ENCODE data around the gene LCN6. TPM values are rescaled to one million over a fixed set of nuclear protein-coding genes. Genes with fewer than 3 reads are reported as not detected.

LCN6 gene
- total and polyA plus RNA-seq, 2 experiments from 2014 or later, result not detected

DNA sequence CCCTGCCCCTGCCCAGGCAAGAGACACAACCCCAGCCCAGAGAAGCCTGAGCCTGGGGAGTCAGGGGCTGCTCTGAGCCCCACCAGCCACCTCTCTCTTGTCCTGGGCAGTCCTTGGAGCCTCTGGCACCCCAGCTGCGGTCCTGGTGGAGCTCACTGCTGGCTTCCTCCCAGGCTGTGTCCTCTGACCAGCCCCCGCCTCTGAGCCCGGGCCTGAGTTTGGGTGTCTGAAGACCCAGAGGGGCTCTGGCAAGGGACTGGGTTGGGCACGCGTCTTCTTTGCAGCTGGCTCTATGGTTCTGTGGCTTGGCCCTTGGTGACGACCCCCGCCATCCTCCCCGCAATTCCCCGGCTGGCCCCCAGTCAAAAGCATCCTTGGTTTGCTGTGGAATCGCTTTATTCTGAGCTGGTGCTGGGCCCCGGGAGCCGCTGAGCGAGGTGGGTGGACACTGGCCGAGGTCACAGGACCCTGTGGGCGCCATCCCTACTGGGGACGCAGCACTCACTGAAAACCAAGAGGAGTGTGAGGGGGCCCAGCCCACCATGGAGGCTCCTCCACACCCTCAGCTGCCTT lies 4.6 kb downstream of the LCN6 start:
- H3K4me3 ChIP-seq, result no peak overlapping the region
- H4K20me1 ChIP-seq (ENCODE audit: insufficient read depth, poor library complexity, severe bottlenecking), result no peaks in the 10 kb centered on the region
- H2AFZ ChIP-seq, result no peak overlapping the region
- 89% methylated on average over 16 of the region's 16 CpGs for WGBS (ENCODE audit: low lambda C conversion rate, missing lambda C conversion rate)
- no peaks in the 10 kb centered on the region for H3K9me2 ChIP-seq (replicated peaks; ENCODE audit: insufficient read depth)
- no peaks in the 10 kb centered on the region for H3K27me3 ChIP-seq
- TF ChIP-seq, protein P1, sequence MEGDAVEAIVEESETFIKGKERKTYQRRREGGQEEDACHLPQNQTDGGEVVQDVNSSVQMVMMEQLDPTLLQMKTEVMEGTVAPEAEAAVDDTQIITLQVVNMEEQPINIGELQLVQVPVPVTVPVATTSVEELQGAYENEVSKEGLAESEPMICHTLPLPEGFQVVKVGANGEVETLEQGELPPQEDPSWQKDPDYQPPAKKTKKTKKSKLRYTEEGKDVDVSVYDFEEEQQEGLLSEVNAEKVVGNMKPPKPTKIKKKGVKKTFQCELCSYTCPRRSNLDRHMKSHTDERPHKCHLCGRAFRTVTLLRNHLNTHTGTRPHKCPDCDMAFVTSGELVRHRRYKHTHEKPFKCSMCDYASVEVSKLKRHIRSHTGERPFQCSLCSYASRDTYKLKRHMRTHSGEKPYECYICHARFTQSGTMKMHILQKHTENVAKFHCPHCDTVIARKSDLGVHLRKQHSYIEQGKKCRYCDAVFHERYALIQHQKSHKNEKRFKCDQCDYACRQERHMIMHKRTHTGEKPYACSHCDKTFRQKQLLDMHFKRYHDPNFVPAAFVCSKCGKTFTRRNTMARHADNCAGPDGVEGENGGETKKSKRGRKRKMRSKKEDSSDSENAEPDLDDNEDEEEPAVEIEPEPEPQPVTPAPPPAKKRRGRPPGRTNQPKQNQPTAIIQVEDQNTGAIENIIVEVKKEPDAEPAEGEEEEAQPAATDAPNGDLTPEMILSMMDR (IDR thresholded peaks at IDR 0.05; ENCODE audit: poor library complexity), result no peak
- TF ChIP-seq EZH2phosphoT487 (IDR thresholded peaks at IDR 0.05; ENCODE audit: low read depth, severe bottlenecking, unreplicated experiment) (no peak), EZH2 (IDR thresholded peaks at IDR 0.05; ENCODE audit: borderline replicate concordance) (no peak)
- no peak overlapping the region for H3K27ac ChIP-seq
- no peaks in the 10 kb centered on the region for H3K36me3 ChIP-seq (replicated peaks; ENCODE audit: insufficient read depth, low read depth)
- no peaks in the 10 kb centered on the region for H3K79me2 ChIP-seq
- no peaks in the 10 kb centered on the region for H3K9me3 ChIP-seq (ENCODE audit: low read depth)
- DNase-seq (ENCODE audit: low spot score), result no peak
- H3K4me1 ChIP-seq (ENCODE audit: insufficient read depth), result peaks cover 7% of the 10 kb centered on the region
- no peak overlapping the region for H3K4me2 ChIP-seq

DNA sequence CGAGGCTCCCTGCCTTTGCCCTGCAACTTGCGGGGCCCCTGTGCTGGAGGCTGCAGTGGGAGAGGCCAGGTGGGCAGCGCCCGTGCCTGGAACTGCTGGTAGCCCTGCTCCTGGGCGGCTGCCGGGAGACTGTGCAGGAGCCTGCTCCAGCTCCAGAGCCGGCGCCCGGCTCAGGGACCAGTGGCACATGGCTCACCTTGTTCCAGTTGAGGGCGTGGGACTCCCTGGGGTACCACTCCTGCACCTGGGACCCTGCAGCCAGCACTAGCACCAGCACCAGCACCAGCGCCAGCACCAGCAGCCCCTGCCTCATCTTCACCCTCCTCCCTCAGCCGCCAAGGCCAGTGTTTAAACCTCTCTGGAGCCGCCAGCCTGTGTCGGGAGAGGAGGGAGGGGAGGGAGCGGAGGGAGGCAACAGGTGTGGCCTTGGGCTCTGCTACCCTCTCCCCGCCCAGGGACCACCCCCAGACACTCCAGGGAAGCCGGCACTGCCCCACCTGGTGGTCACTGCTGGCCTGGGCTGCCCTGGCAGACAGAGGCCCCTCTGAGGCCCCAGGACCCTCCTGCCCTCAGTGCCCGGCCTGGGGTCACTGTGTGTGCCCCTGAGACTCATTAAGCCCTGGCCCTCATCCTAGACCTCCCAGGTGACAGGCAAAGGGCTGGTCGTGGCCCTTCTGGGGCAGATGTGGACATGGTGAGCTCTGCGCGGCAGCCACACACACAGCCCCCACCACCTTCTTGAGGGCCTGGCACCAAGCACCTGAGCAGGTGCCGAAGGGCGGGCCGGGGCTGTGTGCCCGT lies 5.5 kb downstream of the LCN6 start, which contains the start of gene LCN10:
Gene LCN10 (minus strand): TSS at position 350 of the 801 bp plus-strand sequence. CDS start 37 bp downstream, at position 313.
- Histone ChIP-seq H3K27me3 (no peaks in the 10 kb centered on the region), H3K9me2 (replicated peaks; ENCODE audit: insufficient read depth) (no peaks in the 10 kb centered on the region), H3K27ac (no peak within 1 kb of the TSS), H3K9me3 (ENCODE audit: low read depth) (no peaks in the 10 kb centered on the region), H4K20me1 (ENCODE audit: insufficient read depth, poor library complexity, severe bottlenecking) (no peaks in the 10 kb centered on the region), H3K4me2 (peak within 1 kb of the TSS; percentile 2), H2AFZ (no peak within 1 kb of the TSS), H3K4me3 (no peak within 1 kb of the TSS), H3K36me3 (replicated peaks; ENCODE audit: insufficient read depth, low read depth) (no peaks in the 10 kb centered on the region), H3K79me2 (no peaks in the 10 kb centered on the region), H3K4me1 (ENCODE audit: insufficient read depth) (peaks cover 7% of the 10 kb centered on the region)
- WGBS (ENCODE audit: low lambda C conversion rate, missing lambda C conversion rate), result 46% methylated on average over 23 of the region's 25 CpGs
- TF ChIP-seq, protein P1 (IDR thresholded peaks at IDR 0.05; ENCODE audit: poor library complexity), result peak; percentile 47
- TF ChIP-seq EZH2phosphoT487 (IDR thresholded peaks at IDR 0.05; ENCODE audit: low read depth, severe bottlenecking, unreplicated experiment) (no peak), EZH2 (IDR thresholded peaks at IDR 0.05; ENCODE audit: borderline replicate concordance) (no peak)
- DNase-seq (ENCODE audit: low spot score), result peak; percentile 67

DNA sequence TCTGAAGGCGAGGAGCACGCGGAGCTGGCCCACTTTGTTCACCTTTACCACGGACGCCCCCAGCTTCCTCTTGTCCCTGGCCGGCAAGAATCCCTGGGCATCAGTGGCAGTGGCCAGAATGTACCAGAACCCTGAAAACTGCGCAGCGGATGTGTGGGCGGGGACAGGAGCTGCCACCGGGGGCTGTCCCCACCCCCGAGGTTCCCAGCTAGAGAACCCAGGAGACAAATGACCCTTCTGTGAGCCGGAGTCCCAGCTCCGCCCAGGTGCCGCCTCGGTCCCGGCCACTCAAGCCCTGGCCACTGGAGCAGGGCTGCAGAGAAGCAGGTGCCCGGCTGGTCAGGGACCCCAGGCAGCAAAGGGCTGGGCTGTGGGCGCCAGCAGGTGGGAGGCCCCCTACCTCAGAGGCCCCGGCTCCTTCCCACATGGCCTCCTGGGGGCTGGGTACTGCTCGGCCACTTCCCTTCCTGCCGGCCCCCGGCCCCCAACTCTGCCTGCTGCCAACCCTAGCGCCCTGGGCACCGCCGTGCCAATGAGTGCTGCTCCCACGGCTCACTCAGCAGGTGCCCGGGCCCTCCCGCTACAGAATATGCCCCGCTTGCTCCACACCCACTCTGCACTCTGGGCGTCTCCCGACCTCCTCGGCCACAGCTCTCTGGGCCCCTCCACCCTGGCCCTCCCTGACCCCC lies 6.3 kb downstream of the LCN6 start:
- Histone ChIP-seq H3K79me2 (no peaks in the 10 kb centered on the region), H2AFZ (no peak overlapping the region), H3K27me3 (no peaks in the 10 kb centered on the region), H3K4me1 (ENCODE audit: insufficient read depth) (peaks cover 7% of the 10 kb centered on the region), H3K4me3 (no peak overlapping the region), H3K27ac (no peak overlapping the region), H4K20me1 (ENCODE audit: insufficient read depth, poor library complexity, severe bottlenecking) (no peaks in the 10 kb centered on the region), H3K36me3 (replicated peaks; ENCODE audit: insufficient read depth, low read depth) (no peaks in the 10 kb centered on the region), H3K9me2 (replicated peaks; ENCODE audit: insufficient read depth) (no peaks in the 10 kb centered on the region), H3K9me3 (ENCODE audit: low read depth) (no peaks in the 10 kb centered on the region), H3K4me2 (peak overlapping the region; percentile 2)
- DNase-seq (ENCODE audit: low spot score), result no peak
- no peak for TF ChIP-seq EZH2phosphoT487 (IDR thresholded peaks at IDR 0.05; ENCODE audit: low read depth, severe bottlenecking, unreplicated experiment)
- 81% methylated on average over 22 of the region's 32 CpGs for WGBS (ENCODE audit: low lambda C conversion rate, missing lambda C conversion rate)

Measured in hepatocyte (in vitro differentiated cells).